Epithelial cell of proximal tubule (primary cell): ENCODE data around the gene CELF6. TPM values are rescaled to one million over a fixed set of nuclear protein-coding genes. Genes with fewer than 3 reads are reported as not detected.

ENCODE experiments used
- DNase-seq: peaks from one replicate; pipeline ENCODE4 v3.0.0-alpha.2; 2011; ENCODE audit warnings: low read depth
- H3K4me3 ChIP-seq: 2 replicates; pipeline ENCODE4 v1.5.1; 2011; ENCODE audit warnings: low read depth, mild to moderate bottlenecking, low read length
- total RNA-seq: library from RNA; depleted of rRNA; stranded (reverse); fragments of >200 nt; gene quantifications from 2 replicates; pipeline ENCODE4 v1.2.3, GENCODE V29; 2015
- TF ChIP-seq, protein P1 (sequence below): conservative IDR thresholded peaks from 2 replicates; pipeline ENCODE4 v1.5.1; 2012; ENCODE audit warnings: low read depth, mild to moderate bottlenecking, low read length

Gene CELF6
- total RNA-seq, 1 donor from 2014 or later = not detected

GRCh38 chr15:72249142-72249810 is 70.7 kb downstream of the CELF6 start:
- TF ChIP-seq, protein P1, sequence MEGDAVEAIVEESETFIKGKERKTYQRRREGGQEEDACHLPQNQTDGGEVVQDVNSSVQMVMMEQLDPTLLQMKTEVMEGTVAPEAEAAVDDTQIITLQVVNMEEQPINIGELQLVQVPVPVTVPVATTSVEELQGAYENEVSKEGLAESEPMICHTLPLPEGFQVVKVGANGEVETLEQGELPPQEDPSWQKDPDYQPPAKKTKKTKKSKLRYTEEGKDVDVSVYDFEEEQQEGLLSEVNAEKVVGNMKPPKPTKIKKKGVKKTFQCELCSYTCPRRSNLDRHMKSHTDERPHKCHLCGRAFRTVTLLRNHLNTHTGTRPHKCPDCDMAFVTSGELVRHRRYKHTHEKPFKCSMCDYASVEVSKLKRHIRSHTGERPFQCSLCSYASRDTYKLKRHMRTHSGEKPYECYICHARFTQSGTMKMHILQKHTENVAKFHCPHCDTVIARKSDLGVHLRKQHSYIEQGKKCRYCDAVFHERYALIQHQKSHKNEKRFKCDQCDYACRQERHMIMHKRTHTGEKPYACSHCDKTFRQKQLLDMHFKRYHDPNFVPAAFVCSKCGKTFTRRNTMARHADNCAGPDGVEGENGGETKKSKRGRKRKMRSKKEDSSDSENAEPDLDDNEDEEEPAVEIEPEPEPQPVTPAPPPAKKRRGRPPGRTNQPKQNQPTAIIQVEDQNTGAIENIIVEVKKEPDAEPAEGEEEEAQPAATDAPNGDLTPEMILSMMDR = no peak
- no peak overlapping the region for H3K4me3 ChIP-seq
- DNase-seq = no peak

GRCh38 chr15:72248514-72248913 is 71.4 kb downstream of the CELF6 start:
- TF ChIP-seq, protein P1 = no peak
- DNase-seq = no peak
- H3K4me3 ChIP-seq = no peak overlapping the region

GRCh38 chr15:72242775-72243370 is 77.1 kb downstream of the CELF6 start:
- no peak for DNase-seq
- TF ChIP-seq, protein P1 = no peak

GRCh38 chr15:72239652-72240051 is 80.3 kb downstream of the CELF6 start:
- TF ChIP-seq, protein P1 = no peak
- H3K4me3 ChIP-seq = no peak overlapping the region
- no peak for DNase-seq

More at GRCh38 chr15:72242775-72243370, 77.1 kb downstream of the CELF6 start:
- no peak overlapping the region for H3K4me3 ChIP-seq

- no peak for DNase-seq
- TF ChIP-seq, protein P1 = no peak
- no peak overlapping the region for H3K4me3 ChIP-seq
Observed at GRCh38 chr15:72238586-72238985, 81.4 kb downstream of the CELF6 start.

DNA sequence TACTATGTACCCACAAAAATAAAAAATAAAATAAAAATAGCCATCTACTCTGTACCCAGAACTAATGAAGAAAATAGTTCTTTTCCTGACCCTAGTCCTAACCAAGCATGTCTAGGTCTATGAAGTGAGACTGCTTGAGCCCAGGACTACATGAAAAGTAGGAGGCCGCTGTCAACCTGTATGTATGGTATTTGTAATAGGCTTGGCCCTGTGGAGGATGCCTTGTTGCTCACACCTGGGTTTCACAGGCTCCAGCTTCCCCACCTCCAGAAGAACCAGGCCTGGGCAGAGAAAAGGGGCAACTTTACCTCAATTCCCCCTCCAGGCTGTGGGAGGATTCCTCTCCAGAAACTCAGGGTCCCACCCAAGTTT is 82.1 kb downstream of the CELF6 start:
- DNase-seq = no peak
- no peak overlapping the region for H3K4me3 ChIP-seq

More for the DNA sequence above, 82.1 kb downstream of the CELF6 start:
- TF ChIP-seq, protein P1 = no peak
